Mesenchymal stem cell (in vitro differentiated cells and primary cell): ENCODE data around the gene RRP1.

ENCODE experiments used
- DNase-seq: peaks from one replicate; pipeline ENCODE4 v3.0.0-alpha.2; 2013
- H2AFZ ChIP-seq: one replicate; pipeline ENCODE4 v1.6.1; 2013; ENCODE audit warnings: low read depth, mild to moderate bottlenecking, control low read depth, inconsistent platforms, low read length, moderate library complexity
- H2AK5ac ChIP-seq: 2 replicates; pipeline ENCODE4 v1.6.1; 2013; ENCODE audit warnings: low read length, moderate library complexity, mild to moderate bottlenecking, inconsistent platforms; ENCODE audit not compliant: severe bottlenecking
- H2BK120ac ChIP-seq: one replicate; pipeline ENCODE4 v1.6.1; 2013; ENCODE audit warnings: low read depth, mild to moderate bottlenecking, inconsistent platforms, low read length, moderate library complexity
- H2BK12ac ChIP-seq, 2 experiments: one replicate each; pipeline ENCODE4 v1.6.1; 2013; ENCODE audit warnings: inconsistent platforms in 2 of 2, low read length in 2 of 2, mild to moderate bottlenecking in 2 of 2, moderate library complexity in 2 of 2, control low read depth in 1 of 2
- H2BK15ac ChIP-seq: one replicate; pipeline ENCODE4 v1.6.1; 2013; ENCODE audit warnings: mild to moderate bottlenecking, low read depth, inconsistent platforms; ENCODE audit not compliant: poor library complexity, severe bottlenecking
- H2BK5ac ChIP-seq: 2 replicates; pipeline ENCODE4 v1.6.1; 2013; ENCODE audit warnings: low read depth, mild to moderate bottlenecking, low read length, control low read depth, inconsistent platforms; ENCODE audit not compliant: poor library complexity, severe bottlenecking
- H3K14ac ChIP-seq, 2 experiments: one replicate each; pipeline ENCODE4 v1.6.1; 2013; ENCODE audit warnings: inconsistent platforms in 2 of 2, low read length in 2 of 2, control low read depth in 1 of 2, mild to moderate bottlenecking in 1 of 2, moderate library complexity in 1 of 2
- H3K18ac ChIP-seq, 2 experiments: one replicate each; pipeline ENCODE4 v1.6.1; 2013; ENCODE audit warnings: inconsistent platforms in 2 of 2, low read length in 2 of 2, control low read depth in 1 of 2, low read depth in 1 of 2, mild to moderate bottlenecking in 1 of 2
- H3K23ac ChIP-seq, 2 experiments: one replicate each; pipeline ENCODE4 v1.6.1; 2013; ENCODE audit warnings: inconsistent platforms in 2 of 2, low read length in 2 of 2, mild to moderate bottlenecking in 2 of 2, moderate library complexity in 2 of 2, control low read depth in 1 of 2
- H3K27ac ChIP-seq: 2 replicates; pipeline ENCODE4 v1.5.1; 2013; ENCODE audit warnings: mild to moderate bottlenecking, moderate library complexity, low read length, control low read depth, inconsistent platforms; ENCODE audit not compliant: poor library complexity, severe bottlenecking
- H3K27me3 ChIP-seq, 2 experiments: 2 replicates each; pipeline versions ENCODE4 v1.6.1 to v1.7.0; 2013; ENCODE audit warnings: low read length in 2 of 2, mild to moderate bottlenecking in 2 of 2, moderate library complexity in 2 of 2, control low read depth in 1 of 2, inconsistent platforms in 1 of 2; ENCODE audit not compliant: control insufficient read depth in 1 of 2, insufficient read depth in 1 of 2
- H3K36me3 ChIP-seq, 2 experiments: 2 replicates each; pipeline versions ENCODE4 v1.6.1 to v1.7.0; 2013; ENCODE audit warnings: low read length in 2 of 2, control low read depth in 1 of 2, inconsistent platforms in 1 of 2, low read depth in 1 of 2, mild to moderate bottlenecking in 1 of 2; ENCODE audit not compliant: insufficient read depth in 2 of 2, control insufficient read depth in 1 of 2
- H3K4ac ChIP-seq, 2 experiments: one replicate each; pipeline ENCODE4 v1.6.1; 2013; ENCODE audit warnings: inconsistent platforms in 2 of 2, low read length in 2 of 2, mild to moderate bottlenecking in 2 of 2, moderate library complexity in 2 of 2, control low read depth in 1 of 2, low read depth in 1 of 2
- H3K4me1 ChIP-seq: 2 replicates; pipeline ENCODE4 v1.6.1; 2013; ENCODE audit warnings: low read depth, low read length, control low read depth; ENCODE audit not compliant: control insufficient read depth, insufficient read depth
- H3K4me2 ChIP-seq: 2 replicates; pipeline ENCODE4 v1.6.1; 2013; ENCODE audit warnings: low read length, mild to moderate bottlenecking, inconsistent platforms; ENCODE audit not compliant: poor library complexity, severe bottlenecking
- H3K4me3 ChIP-seq, 2 experiments: 2 replicates each; pipeline versions ENCODE4 v1.5.1 to v1.7.0; 2013; ENCODE audit warnings: low read length in 2 of 2, mild to moderate bottlenecking in 2 of 2, control low read depth in 1 of 2, low read depth in 1 of 2; ENCODE audit not compliant: insufficient read depth in 1 of 2
- H3K79me1 ChIP-seq: replicated peaks from 2 replicates; pipeline ENCODE4 v1.6.1; 2013; ENCODE audit warnings: mild to moderate bottlenecking, control low read depth, low read length, inconsistent platforms; ENCODE audit not compliant: poor library complexity, severe bottlenecking
- H3K9ac ChIP-seq: 2 replicates; pipeline ENCODE4 v1.7.0; 2013; ENCODE audit warnings: mild to moderate bottlenecking, low read length, moderate library complexity
- H3K9me3 ChIP-seq: 2 replicates; pipeline ENCODE4 v1.7.0; 2013; ENCODE audit warnings: mild to moderate bottlenecking, low read length; ENCODE audit not compliant: control insufficient read depth
- H4K8ac ChIP-seq: one replicate; pipeline ENCODE4 v1.6.1; 2013; ENCODE audit warnings: inconsistent platforms, mild to moderate bottlenecking, low read length, moderate library complexity
- H4K91ac ChIP-seq: one replicate; pipeline ENCODE4 v1.6.1; 2013; ENCODE audit warnings: mild to moderate bottlenecking, low read length, inconsistent platforms
- WGBS: methylation state at CpG from one replicate; pipeline ENCODE4 v1.1.7; 2013; ENCODE audit warnings: mixed read lengths; 5-methylcytosine and 5-hydroxymethylcytosine counted together

The RRP1 gene

GRCh38 chr21:43792406-43792805 lies 3.0 kb downstream of the RRP1 start:
- Histone ChIP-seq H2AFZ (no peak overlapping the region), H4K91ac (no peak overlapping the region), H3K4me2 (no peak overlapping the region), H2BK120ac (no peak overlapping the region), H3K4me3 (no peak overlapping the region), H3K27me3 (no peaks in the 10 kb centered on the region), H2BK5ac (no peak overlapping the region), H3K14ac (no peak overlapping the region), H2AK5ac (no peak overlapping the region), H4K8ac (no peak overlapping the region), H2BK12ac (no peak overlapping the region), H3K9ac (no peak overlapping the region), H3K4ac (no peak overlapping the region), H3K4me1 (peaks cover 17% of the 10 kb centered on the region), H3K18ac (no peak overlapping the region), H3K23ac (no peak overlapping the region), H3K9me3 (no peaks in the 10 kb centered on the region), H2BK15ac (no peak overlapping the region), H3K27ac (no peak overlapping the region), H3K79me1 (peaks cover 48% of the 10 kb centered on the region), H3K36me3 (peaks cover 61 to 64% of the 10 kb centered on the region in 2 experiments)
- 96% methylated on average over 8 of the region's 8 CpGs for WGBS
- DNase-seq = no peak

- no peak for DNase-seq
- Histone ChIP-seq H3K27ac (no peak overlapping the region), H2BK12ac (no peak overlapping the region), H3K18ac (no peak overlapping the region), H2AK5ac (no peak overlapping the region), H2AFZ (no peak overlapping the region), H3K79me1 (peaks cover 56% of the 10 kb centered on the region), H2BK120ac (no peak overlapping the region), H3K14ac (no peak overlapping the region), H2BK5ac (no peak overlapping the region), H2BK15ac (no peak overlapping the region), H4K8ac (no peak overlapping the region), H3K4me1 (peaks cover 17% of the 10 kb centered on the region), H3K36me3 (peaks cover 69 to 72% of the 10 kb centered on the region in 2 experiments), H3K23ac (no peak overlapping the region), H3K27me3 (no peaks in the 10 kb centered on the region), H4K91ac (no peak overlapping the region), H3K4me2 (no peak overlapping the region), H3K4me3 (no peak overlapping the region), H3K9me3 (no peaks in the 10 kb centered on the region), H3K9ac (no peak overlapping the region), H3K4ac (no peak overlapping the region)
- 98% methylated on average over 16 of the region's 16 CpGs for WGBS
Observed at GRCh38 chr21:43793243-43793642, 3.9 kb downstream of the RRP1 start.

DNA sequence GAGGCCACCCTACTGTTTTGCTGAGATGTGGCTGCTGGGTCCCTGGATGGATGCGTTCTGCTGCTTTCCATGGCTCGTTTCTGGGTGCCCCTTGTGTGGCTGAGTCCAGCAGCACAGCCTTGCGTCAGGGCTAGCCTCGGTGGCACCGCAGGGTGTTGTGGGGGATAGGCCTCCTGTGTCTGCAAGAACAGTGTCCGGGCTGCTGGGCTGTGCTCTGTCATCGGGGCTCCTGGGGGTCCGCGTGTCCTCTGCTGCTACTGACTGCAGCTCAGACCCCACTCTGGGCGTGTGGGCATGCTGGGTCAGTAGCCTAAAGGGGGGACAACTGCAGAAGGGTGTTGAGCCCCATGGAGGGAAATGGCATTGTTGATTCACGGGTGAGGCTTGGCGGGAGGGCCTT lies 4.9 kb downstream of the RRP1 start:
- peaks cover 60% of the 10 kb centered on the region for H3K79me1 ChIP-seq
- H3K27ac ChIP-seq = no peak overlapping the region
- peaks cover 17% of the 10 kb centered on the region for H3K4me1 ChIP-seq
- no peaks in the 10 kb centered on the region for H3K27me3 ChIP-seq
- no peak overlapping the region for H2BK12ac ChIP-seq
- no peak overlapping the region for H3K4ac ChIP-seq
- peaks cover 80 to 83% of the 10 kb centered on the region in 2 experiments for H3K36me3 ChIP-seq
- 97% methylated on average over 12 of the region's 12 CpGs for WGBS
- H2BK5ac ChIP-seq = no peak overlapping the region
- DNase-seq = no peak
- peak overlapping the region; percentile 22 for H4K91ac ChIP-seq
- H3K18ac ChIP-seq = no peak overlapping the region
- no peak overlapping the region for H2AFZ ChIP-seq
- H3K14ac ChIP-seq = no peak overlapping the region
- H3K9me3 ChIP-seq = no peaks in the 10 kb centered on the region
- no peak overlapping the region for H3K23ac ChIP-seq
- H2BK120ac ChIP-seq = no peak overlapping the region
- H2AK5ac ChIP-seq = no peak overlapping the region
- no peak overlapping the region for H3K4me2 ChIP-seq
- H2BK15ac ChIP-seq = peak overlapping the region; percentile 3
- no peak overlapping the region for H3K4me3 ChIP-seq
- H3K9ac ChIP-seq = no peak overlapping the region
- no peak overlapping the region for H4K8ac ChIP-seq

DNA sequence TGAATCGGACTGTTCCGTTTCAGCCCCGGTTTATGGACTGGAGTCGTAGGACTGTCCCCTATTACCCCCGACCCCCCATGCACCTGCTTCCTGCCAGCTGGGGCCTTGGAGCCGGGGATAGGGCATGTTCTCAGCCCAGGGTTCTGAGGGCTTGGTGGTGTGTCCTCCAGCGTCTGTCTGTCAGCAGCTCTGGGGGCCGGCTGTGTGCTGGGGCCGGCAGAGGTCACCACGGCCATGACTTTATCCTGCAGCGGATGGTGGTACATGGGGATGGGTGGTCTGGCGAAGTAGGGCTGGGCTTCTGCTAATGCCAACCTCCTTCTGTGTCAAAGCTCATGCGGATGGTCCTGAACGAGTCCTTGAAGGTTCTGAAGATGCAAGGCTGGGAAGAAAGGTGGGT lies 5.5 kb downstream of the RRP1 start:
- no peak overlapping the region for H3K4me3 ChIP-seq
- H4K8ac ChIP-seq = no peak overlapping the region
- H3K4me1 ChIP-seq = peaks cover 17% of the 10 kb centered on the region
- H3K79me1 ChIP-seq = peaks cover 63% of the 10 kb centered on the region
- no peak overlapping the region for H2BK15ac ChIP-seq
- H2BK12ac ChIP-seq = no peak overlapping the region
- no peak overlapping the region for H3K14ac ChIP-seq
- no peak overlapping the region for H2AFZ ChIP-seq
- H3K27ac ChIP-seq = no peak overlapping the region
- DNase-seq = no peak
- H2BK120ac ChIP-seq = no peak overlapping the region
- no peak overlapping the region for H2AK5ac ChIP-seq
- no peak overlapping the region for H3K9ac ChIP-seq
- no peak overlapping the region for H2BK5ac ChIP-seq
- no peak overlapping the region for H3K4ac ChIP-seq
- WGBS = 95% methylated on average over 14 of the region's 14 CpGs
- no peak overlapping the region for H4K91ac ChIP-seq
- H3K4me2 ChIP-seq = no peak overlapping the region
- no peak overlapping the region for H3K18ac ChIP-seq
- no peak overlapping the region for H3K23ac ChIP-seq
- H3K27me3 ChIP-seq = no peaks in the 10 kb centered on the region
- H3K9me3 ChIP-seq = no peaks in the 10 kb centered on the region
- H3K36me3 ChIP-seq = peaks cover 86 to 88% of the 10 kb centered on the region in 2 experiments
